Measurements from ENCODE around the gene ZBTB21. TPM values are rescaled to one million over a fixed set of nuclear protein-coding genes. Genes with fewer than 3 reads are reported as not detected.

ZBTB21 gene
- total and polyA plus RNA-seq, 2 experiments from 2014 or later, result 10.0 to 11.0 TPM

DNA sequence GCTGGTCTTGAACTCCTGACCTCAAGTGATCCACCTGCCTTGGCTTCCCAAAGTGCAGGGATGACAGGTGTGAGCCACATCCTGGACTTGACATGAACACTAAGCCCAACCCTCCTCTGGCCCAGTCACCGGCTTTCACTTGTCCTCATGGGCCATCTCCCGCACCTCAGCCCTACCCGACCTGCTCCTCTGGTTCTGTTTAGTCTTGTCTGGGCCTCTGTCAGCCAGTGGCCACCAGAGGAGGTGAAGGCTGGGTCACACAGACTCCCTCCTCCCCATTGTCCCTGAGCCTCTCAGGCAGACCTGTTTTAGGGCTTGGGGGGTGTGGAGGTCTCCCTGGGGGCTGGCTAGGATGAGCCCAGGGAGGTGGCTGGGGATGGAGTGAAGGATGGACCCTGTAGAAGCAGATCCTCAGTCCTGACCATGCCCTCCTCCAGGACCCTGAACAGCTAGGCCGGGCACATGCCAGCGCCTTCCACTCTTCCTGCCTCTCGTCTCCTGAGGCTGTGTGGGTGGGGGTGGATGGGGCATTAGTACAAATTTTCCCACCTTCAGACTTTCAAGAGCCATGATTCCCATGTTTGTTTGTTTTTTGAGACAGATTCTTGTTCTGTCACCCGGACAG lies 34.8 kb upstream of the ZBTB21 start:
- Mint-ChIP-seq H3K9me3 (no peaks in the 10 kb centered on the region), H3K27ac (no peak overlapping the region), H3K36me3 (ENCODE audit: low read depth) (no peaks in the 10 kb centered on the region), H3K4me3 (no peak overlapping the region), H3K27me3 (ENCODE audit: insufficient read depth, low read depth, poor library complexity) (peaks cover 6% of the 10 kb centered on the region), H3K4me1 (0 out of 3 replicates have a peak, but pooled peaks cover 2% of the 10 kb centered on the region)
- no peaks in the 10 kb centered on the region for H3K4me1 ChIP-seq (ENCODE audit: insufficient read depth)
- H4K20me1 ChIP-seq (replicated peaks; ENCODE audit: insufficient read depth), result no peaks in the 10 kb centered on the region
- no peaks in the 10 kb centered on the region for H3K36me3 ChIP-seq (ENCODE audit: insufficient read depth)
- H3K9me2 ChIP-seq (ENCODE audit: insufficient read depth), result no peaks in the 10 kb centered on the region
- H3K79me2 ChIP-seq (replicated peaks; ENCODE audit: insufficient read depth), result no peaks in the 10 kb centered on the region
- H3K27me3 ChIP-seq (ENCODE audit: insufficient read depth), result no peaks in the 10 kb centered on the region
- no peak overlapping the region for H3K4me3 ChIP-seq
- no peak overlapping the region for H3K27ac ChIP-seq (ENCODE audit: low read depth)
- no peak for DNase-seq (ENCODE audit: low spot score)
- ATAC-seq, result no peak
- TF ChIP-seq EZH2 (IDR thresholded peaks at IDR 0.05; ENCODE audit: low read depth, unreplicated experiment) (no peak), POLR2AphosphoS5 (IDR thresholded peaks at IDR 0.05; ENCODE audit: low read depth) (no peak), CREB1 (CRISPR knock-in tag; IDR thresholded peaks at IDR 0.05; ENCODE audit: low read depth) (no peak), EZH2phosphoT487 (IDR thresholded peaks at IDR 0.05; ENCODE audit: unreplicated experiment) (no peak), ZNF114 (CRISPR knock-in tag; IDR thresholded peaks at IDR 0.05) (no peak), JUNB (IDR thresholded peaks at IDR 0.05; ENCODE audit: unreplicated experiment) (no peak), ZNF331 (CRISPR knock-in tag; IDR thresholded peaks at IDR 0.05; ENCODE audit: low read depth) (no peak), STAT1 (IDR thresholded peaks at IDR 0.05; ENCODE audit: unreplicated experiment) (no peak), NANOG (IDR thresholded peaks at IDR 0.05; ENCODE audit: borderline replicate concordance) (no peak)
- TF ChIP-seq, protein P1, sequence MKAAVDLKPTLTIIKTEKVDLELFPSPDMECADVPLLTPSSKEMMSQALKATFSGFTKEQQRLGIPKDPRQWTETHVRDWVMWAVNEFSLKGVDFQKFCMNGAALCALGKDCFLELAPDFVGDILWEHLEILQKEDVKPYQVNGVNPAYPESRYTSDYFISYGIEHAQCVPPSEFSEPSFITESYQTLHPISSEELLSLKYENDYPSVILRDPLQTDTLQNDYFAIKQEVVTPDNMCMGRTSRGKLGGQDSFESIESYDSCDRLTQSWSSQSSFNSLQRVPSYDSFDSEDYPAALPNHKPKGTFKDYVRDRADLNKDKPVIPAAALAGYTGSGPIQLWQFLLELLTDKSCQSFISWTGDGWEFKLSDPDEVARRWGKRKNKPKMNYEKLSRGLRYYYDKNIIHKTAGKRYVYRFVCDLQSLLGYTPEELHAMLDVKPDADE (IDR thresholded peaks at IDR 0.05), result no peak
- TF ChIP-seq, protein P2, sequence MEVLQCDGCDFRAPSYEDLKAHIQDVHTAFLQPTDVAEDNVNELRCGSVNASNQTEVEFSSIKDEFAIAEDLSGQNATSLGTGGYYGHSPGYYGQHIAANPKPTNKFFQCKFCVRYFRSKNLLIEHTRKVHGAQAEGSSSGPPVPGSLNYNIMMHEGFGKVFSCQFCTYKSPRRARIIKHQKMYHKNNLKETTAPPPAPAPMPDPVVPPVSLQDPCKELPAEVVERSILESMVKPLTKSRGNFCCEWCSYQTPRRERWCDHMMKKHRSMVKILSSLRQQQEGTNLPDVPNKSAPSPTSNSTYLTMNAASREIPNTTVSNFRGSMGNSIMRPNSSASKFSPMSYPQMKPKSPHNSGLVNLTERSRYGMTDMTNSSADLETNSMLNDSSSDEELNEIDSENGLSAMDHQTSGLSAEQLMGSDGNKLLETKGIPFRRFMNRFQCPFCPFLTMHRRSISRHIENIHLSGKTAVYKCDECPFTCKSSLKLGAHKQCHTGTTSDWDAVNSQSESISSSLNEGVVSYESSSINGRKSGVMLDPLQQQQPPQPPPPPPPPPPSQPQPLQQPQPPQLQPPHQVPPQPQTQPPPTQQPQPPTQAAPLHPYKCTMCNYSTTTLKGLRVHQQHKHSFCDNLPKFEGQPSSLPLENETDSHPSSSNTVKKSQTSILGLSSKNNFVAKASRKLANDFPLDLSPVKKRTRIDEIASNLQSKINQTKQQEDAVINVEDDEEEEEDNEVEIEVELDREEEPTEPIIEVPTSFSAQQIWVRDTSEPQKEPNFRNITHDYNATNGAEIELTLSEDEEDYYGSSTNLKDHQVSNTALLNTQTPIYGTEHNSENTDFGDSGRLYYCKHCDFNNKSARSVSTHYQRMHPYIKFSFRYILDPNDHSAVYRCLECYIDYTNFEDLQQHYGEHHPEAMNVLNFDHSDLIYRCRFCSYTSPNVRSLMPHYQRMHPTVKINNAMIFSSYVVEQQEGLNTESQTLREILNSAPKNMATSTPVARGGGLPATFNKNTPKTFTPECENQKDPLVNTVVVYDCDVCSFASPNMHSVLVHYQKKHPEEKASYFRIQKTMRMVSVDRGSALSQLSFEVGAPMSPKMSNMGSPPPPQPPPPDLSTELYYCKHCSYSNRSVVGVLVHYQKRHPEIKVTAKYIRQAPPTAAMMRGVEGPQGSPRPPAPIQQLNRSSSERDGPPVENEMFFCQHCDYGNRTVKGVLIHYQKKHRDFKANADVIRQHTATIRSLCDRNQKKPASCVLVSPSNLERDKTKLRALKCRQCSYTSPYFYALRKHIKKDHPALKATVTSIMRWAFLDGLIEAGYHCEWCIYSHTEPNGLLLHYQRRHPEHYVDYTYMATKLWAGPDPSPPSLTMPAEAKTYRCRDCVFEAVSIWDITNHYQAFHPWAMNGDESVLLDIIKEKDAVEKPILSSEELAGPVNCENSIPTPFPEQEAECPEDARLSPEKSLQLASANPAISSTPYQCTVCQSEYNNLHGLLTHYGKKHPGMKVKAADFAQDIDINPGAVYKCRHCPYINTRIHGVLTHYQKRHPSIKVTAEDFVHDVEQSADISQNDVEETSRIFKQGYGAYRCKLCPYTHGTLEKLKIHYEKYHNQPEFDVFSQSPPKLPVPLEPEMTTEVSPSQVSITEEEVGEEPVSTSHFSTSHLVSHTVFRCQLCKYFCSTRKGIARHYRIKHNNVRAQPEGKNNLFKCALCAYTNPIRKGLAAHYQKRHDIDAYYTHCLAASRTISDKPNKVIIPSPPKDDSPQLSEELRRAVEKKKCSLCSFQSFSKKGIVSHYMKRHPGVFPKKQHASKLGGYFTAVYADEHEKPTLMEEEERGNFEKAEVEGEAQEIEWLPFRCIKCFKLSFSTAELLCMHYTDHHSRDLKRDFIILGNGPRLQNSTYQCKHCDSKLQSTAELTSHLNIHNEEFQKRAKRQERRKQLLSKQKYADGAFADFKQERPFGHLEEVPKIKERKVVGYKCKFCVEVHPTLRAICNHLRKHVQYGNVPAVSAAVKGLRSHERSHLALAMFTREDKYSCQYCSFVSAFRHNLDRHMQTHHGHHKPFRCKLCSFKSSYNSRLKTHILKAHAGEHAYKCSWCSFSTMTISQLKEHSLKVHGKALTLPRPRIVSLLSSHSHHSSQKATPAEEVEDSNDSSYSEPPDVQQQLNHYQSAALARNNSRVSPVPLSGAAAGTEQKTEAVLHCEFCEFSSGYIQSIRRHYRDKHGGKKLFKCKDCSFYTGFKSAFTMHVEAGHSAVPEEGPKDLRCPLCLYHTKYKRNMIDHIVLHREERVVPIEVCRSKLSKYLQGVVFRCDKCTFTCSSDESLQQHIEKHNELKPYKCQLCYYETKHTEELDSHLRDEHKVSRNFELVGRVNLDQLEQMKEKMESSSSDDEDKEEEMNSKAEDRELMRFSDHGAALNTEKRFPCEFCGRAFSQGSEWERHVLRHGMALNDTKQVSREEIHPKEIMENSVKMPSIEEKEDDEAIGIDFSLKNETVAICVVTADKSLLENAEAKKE (CRISPR knock-in tag; IDR thresholded peaks at IDR 0.05), result no peak
- TF ChIP-seq, protein P3, sequence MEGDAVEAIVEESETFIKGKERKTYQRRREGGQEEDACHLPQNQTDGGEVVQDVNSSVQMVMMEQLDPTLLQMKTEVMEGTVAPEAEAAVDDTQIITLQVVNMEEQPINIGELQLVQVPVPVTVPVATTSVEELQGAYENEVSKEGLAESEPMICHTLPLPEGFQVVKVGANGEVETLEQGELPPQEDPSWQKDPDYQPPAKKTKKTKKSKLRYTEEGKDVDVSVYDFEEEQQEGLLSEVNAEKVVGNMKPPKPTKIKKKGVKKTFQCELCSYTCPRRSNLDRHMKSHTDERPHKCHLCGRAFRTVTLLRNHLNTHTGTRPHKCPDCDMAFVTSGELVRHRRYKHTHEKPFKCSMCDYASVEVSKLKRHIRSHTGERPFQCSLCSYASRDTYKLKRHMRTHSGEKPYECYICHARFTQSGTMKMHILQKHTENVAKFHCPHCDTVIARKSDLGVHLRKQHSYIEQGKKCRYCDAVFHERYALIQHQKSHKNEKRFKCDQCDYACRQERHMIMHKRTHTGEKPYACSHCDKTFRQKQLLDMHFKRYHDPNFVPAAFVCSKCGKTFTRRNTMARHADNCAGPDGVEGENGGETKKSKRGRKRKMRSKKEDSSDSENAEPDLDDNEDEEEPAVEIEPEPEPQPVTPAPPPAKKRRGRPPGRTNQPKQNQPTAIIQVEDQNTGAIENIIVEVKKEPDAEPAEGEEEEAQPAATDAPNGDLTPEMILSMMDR (conservative IDR thresholded peaks at IDR 0.05; ENCODE audit: low read depth in 2 of 2), result no peak
- TF ChIP-seq, protein P4, sequence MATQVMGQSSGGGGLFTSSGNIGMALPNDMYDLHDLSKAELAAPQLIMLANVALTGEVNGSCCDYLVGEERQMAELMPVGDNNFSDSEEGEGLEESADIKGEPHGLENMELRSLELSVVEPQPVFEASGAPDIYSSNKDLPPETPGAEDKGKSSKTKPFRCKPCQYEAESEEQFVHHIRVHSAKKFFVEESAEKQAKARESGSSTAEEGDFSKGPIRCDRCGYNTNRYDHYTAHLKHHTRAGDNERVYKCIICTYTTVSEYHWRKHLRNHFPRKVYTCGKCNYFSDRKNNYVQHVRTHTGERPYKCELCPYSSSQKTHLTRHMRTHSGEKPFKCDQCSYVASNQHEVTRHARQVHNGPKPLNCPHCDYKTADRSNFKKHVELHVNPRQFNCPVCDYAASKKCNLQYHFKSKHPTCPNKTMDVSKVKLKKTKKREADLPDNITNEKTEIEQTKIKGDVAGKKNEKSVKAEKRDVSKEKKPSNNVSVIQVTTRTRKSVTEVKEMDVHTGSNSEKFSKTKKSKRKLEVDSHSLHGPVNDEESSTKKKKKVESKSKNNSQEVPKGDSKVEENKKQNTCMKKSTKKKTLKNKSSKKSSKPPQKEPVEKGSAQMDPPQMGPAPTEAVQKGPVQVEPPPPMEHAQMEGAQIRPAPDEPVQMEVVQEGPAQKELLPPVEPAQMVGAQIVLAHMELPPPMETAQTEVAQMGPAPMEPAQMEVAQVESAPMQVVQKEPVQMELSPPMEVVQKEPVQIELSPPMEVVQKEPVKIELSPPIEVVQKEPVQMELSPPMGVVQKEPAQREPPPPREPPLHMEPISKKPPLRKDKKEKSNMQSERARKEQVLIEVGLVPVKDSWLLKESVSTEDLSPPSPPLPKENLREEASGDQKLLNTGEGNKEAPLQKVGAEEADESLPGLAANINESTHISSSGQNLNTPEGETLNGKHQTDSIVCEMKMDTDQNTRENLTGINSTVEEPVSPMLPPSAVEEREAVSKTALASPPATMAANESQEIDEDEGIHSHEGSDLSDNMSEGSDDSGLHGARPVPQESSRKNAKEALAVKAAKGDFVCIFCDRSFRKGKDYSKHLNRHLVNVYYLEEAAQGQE (IDR thresholded peaks at IDR 0.05; ENCODE audit: unreplicated experiment), result no peak
- no peak overlapping the region for H2AFZ ChIP-seq
- H3K4me2 ChIP-seq, result no peak overlapping the region
- no peaks in the 10 kb centered on the region for H3F3A ChIP-seq (replicated peaks; ENCODE audit: low read depth)
